Measurements from ENCODE around the gene RGSL1.

RGSL1 gene

GRCh38 chr1:182595641-182596240, 145.8 kb downstream of the RGSL1 start:
- peak; percentile 52 for FAIRE-seq

- FAIRE-seq: no peak
These were observed 147.0 kb downstream of the RGSL1 start for GRCh38 chr1:182596934-182597333.

GRCh38 chr1:182598296-182598695, 148.3 kb downstream of the RGSL1 start:
- FAIRE-seq: no peak

DNA sequence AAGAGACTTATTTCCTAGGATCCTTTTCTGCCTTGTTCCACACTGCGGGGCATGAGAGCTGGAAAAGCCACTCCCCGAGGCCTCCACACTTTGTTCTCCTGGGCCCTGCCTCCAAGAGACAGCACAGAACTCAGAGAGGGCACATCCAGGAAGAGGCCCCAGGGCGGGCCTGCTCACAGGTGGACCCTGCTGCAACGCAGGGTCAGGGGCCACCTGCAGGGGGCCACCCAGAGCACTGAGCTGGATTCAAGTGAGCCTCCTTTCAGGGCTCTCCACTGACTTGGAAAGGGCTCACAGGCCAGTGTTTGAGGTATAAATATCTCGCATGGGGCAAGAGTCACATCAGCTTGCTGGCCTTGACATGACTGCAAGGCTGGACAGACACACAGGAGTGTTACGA, 149.4 kb downstream of the RGSL1 start:
- no peak for FAIRE-seq

- no peak for FAIRE-seq
These were observed 150.2 kb downstream of the RGSL1 start for GRCh38 chr1:182600036-182600713.

DNA sequence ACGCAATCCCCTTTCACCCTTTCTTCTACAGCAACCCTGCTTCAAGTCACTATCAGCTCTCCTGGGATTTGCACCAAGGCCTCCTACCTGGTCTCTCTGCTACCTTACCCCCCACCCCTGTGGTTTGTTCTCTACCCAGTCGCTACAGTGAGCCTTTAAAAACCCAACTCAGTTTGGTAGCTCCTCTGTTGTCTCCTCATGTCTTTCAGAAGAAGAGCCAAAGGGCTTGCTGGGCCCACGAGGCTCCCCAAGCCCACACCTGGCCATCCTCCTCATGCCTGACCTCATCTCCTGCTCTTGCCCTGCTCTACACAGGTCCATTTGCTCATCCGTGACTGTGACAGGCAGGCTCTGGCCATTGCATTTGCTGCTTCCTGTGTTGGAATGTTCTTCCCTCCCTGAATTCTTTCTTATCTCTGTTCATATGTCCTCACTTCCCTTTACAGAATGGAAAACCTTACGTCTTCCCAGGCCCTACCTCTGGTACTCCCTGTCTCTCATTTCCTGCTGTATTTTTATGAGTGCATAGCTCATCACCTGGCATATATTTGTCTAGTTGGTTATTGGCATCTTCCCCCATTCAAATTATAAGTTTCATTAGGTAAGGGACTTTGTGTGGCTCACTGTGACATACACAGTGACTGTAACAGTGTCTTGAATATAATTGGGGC, 150.9 kb downstream of the RGSL1 start:
- no peak for FAIRE-seq

DNA sequence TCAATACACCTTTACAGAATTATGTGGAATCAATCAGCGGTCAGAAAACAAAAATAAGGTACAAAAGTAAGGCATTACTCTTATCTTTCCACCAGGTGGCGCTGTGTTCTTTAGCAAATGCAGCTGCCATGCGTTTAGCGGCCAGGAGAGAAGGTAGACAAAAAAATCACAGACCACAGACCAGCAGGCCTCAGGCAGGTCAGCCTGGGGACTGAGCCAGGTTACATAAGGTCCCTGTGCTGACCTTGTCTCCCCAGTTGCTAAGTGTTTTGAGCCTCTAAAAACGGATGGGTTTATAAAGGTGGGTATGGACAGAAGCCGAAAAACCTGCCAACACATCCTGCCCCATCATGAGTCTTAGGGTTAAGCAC, 151.5 kb downstream of the RGSL1 start:
- FAIRE-seq: peak; percentile 3

DNA sequence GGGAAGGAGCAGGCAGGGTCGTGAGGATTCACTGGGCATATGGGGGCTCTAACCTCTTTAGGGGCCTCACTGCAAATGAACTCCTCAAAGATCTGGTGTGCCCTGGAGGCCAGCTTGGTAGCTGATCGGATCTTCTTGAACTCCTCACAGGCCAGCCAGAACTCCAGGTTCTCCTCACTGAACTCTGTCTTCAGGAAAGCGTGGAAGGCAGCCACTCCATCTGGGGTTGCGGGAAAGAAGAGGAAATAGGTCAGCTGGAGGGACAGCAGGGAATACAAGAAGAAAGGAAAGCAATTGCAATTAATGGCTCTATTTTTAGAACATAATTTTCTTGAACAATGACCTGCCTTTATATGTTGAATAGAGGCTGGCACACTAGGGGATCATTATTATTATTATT, 152.0 kb downstream of the RGSL1 start:
- no peak for FAIRE-seq

- FAIRE-seq: no peak
These were observed 153.1 kb downstream of the RGSL1 start for GRCh38 chr1:182602935-182603645.

- no peak for FAIRE-seq
These were observed 153.8 kb downstream of the RGSL1 start for GRCh38 chr1:182603646-182604174.

- FAIRE-seq: no peak
These were observed 154.5 kb downstream of the RGSL1 start, which contains the start of gene RGS16 for GRCh38 chr1:182604175-182605164. TSS of gene RGS16 (minus strand) at chr1:182604389. CDS start at chr1:182604259, 130 bp downstream.

GRCh38 chr1:182607566-182607965, 157.6 kb downstream of the RGSL1 start:
- no peak for FAIRE-seq

- no peak for FAIRE-seq
These were observed 158.3 kb downstream of the RGSL1 start for GRCh38 chr1:182608236-182608635.

GRCh38 chr1:182608845-182609610, 159.1 kb downstream of the RGSL1 start:
- no peak for FAIRE-seq
